ENCODE data around the gene SETDB2. TPM values are rescaled to one million over a fixed set of nuclear protein-coding genes. Genes with fewer than 3 reads are reported as not detected.

The SETDB2 gene
- polyA plus RNA-seq, 1 donor from 2014 or later, result 14.6 TPM

GRCh38 chr13:49424011-49424560 is 20.0 kb upstream of the SETDB2 start:
- no peak overlapping the region for H3K4me3 ChIP-seq (ENCODE audit: low read length)
- H3F3A ChIP-seq (ENCODE audit: insufficient read depth, low read length, poor library complexity, severe bottlenecking), result no peaks in the 10 kb centered on the region
- no peaks in the 10 kb centered on the region for H3K79me2 ChIP-seq (replicated peaks; ENCODE audit: insufficient read depth, low read length)
- no peaks in the 10 kb centered on the region for H4K20me1 ChIP-seq (ENCODE audit: insufficient read depth)
- no peak overlapping the region for H3K9ac ChIP-seq (ENCODE audit: low read length)
- H3K4me2 ChIP-seq (ENCODE audit: low read length), result no peak overlapping the region
- H3K36me3 ChIP-seq (ENCODE audit: insufficient read depth, low read length), result no peaks in the 10 kb centered on the region
- no peaks in the 10 kb centered on the region for H3K9me2 ChIP-seq (ENCODE audit: insufficient read depth, low read length)
- H3K27me3 ChIP-seq (ENCODE audit: insufficient read depth, low read depth, low read length), result no peaks in the 10 kb centered on the region
- H3K9me3 ChIP-seq (ENCODE audit: low read length), result no peaks in the 10 kb centered on the region
- no peak overlapping the region for H3K27ac ChIP-seq (ENCODE audit: low read length)
- TF ChIP-seq REST (IDR thresholded peaks at IDR 0.05; ENCODE audit: borderline replicate concordance) (no peak), EP300 (conservative IDR thresholded peaks at IDR 0.05; ENCODE audit: poor library complexity, severe bottlenecking) (no peak), SMC3 (conservative IDR thresholded peaks at IDR 0.05; ENCODE audit: poor library complexity) (no peak), EZH2 (IDR thresholded peaks at IDR 0.05; ENCODE audit: borderline replicate concordance, insufficient read depth, low read length, poor library complexity, severe bottlenecking) (no peak), TAF1 (IDR thresholded peaks at IDR 0.05; ENCODE audit: low read depth) (no peak), CTCF (IDR thresholded peaks at IDR 0.05; ENCODE audit: poor library complexity, severe bottlenecking) (no peak), RAD21 (conservative IDR thresholded peaks at IDR 0.05) (no peak), POLR2AphosphoS5 (IDR thresholded peaks at IDR 0.05) (no peak), MXI1 (conservative IDR thresholded peaks at IDR 0.05; ENCODE audit: poor library complexity, severe bottlenecking) (no peak)
- no peak overlapping the region for H2AFZ ChIP-seq (ENCODE audit: low read depth, low read length)

- no peak for TF ChIP-seq MXI1 (conservative IDR thresholded peaks at IDR 0.05; ENCODE audit: poor library complexity, severe bottlenecking)
- no peak for TF ChIP-seq TAF1 (IDR thresholded peaks at IDR 0.05; ENCODE audit: low read depth)
- TF ChIP-seq REST (IDR thresholded peaks at IDR 0.05; ENCODE audit: borderline replicate concordance), result no peak
- TF ChIP-seq EP300 (conservative IDR thresholded peaks at IDR 0.05; ENCODE audit: poor library complexity, severe bottlenecking), result no peak
- TF ChIP-seq RAD21 (conservative IDR thresholded peaks at IDR 0.05), result no peak
- TF ChIP-seq POLR2AphosphoS5 (IDR thresholded peaks at IDR 0.05), result no peak
- no peak for TF ChIP-seq SMC3 (conservative IDR thresholded peaks at IDR 0.05; ENCODE audit: poor library complexity)
- TF ChIP-seq CTCF (IDR thresholded peaks at IDR 0.05; ENCODE audit: poor library complexity, severe bottlenecking), result no peak
- no peak for TF ChIP-seq EZH2 (IDR thresholded peaks at IDR 0.05; ENCODE audit: borderline replicate concordance, insufficient read depth, low read length, poor library complexity, severe bottlenecking)
- Histone ChIP-seq H3K79me2 (replicated peaks; ENCODE audit: insufficient read depth, low read length) (no peaks in the 10 kb centered on the region), H3F3A (ENCODE audit: insufficient read depth, low read length, poor library complexity, severe bottlenecking) (no peaks in the 10 kb centered on the region), H3K4me2 (ENCODE audit: low read length) (no peak overlapping the region), H3K36me3 (ENCODE audit: insufficient read depth, low read length) (no peaks in the 10 kb centered on the region), H3K9me2 (ENCODE audit: insufficient read depth, low read length) (no peaks in the 10 kb centered on the region), H3K27ac (ENCODE audit: low read length) (no peak overlapping the region), H3K27me3 (ENCODE audit: insufficient read depth, low read depth, low read length) (no peaks in the 10 kb centered on the region), H3K9ac (ENCODE audit: low read length) (no peak overlapping the region), H3K4me3 (ENCODE audit: low read length) (no peak overlapping the region), H2AFZ (ENCODE audit: low read depth, low read length) (no peak overlapping the region), H3K9me3 (ENCODE audit: low read length) (no peaks in the 10 kb centered on the region), H4K20me1 (ENCODE audit: insufficient read depth) (no peaks in the 10 kb centered on the region)
These were observed 15.9 kb upstream of the SETDB2 start for GRCh38 chr13:49428041-49428763.
